Measurements from ENCODE around the gene TMEM147.

TMEM147 gene

GRCh38 chr19:35569281-35569781 is 23.9 kb downstream of the TMEM147 start:
- Histone ChIP-seq H2AFZ (ENCODE audit: low read depth, low read length, severe bottlenecking) (no peak overlapping the region), H3K9me3 (ENCODE audit: insufficient read depth, low read length) (no peaks in the 10 kb centered on the region), H3K9ac (ENCODE audit: low read length) (no peak overlapping the region), H3K9me2 (replicated peaks; ENCODE audit: insufficient read depth, low read length) (no peaks in the 10 kb centered on the region), H3F3A (ENCODE audit: insufficient read depth) (no peaks in the 10 kb centered on the region), H3K79me2 (ENCODE audit: insufficient read depth, low read length) (no peaks in the 10 kb centered on the region), H3K4me3 (ENCODE audit: insufficient read depth, low read length, poor library complexity, severe bottlenecking) (no peak overlapping the region), H3K36me3 (ENCODE audit: low read length) (no peaks in the 10 kb centered on the region), H3K27me3 (ENCODE audit: low read length) (no peaks in the 10 kb centered on the region), H3K4me2 (ENCODE audit: low read depth, low read length, poor library complexity, severe bottlenecking) (no peak overlapping the region), H3K27ac (ENCODE audit: low read depth, low read length) (no peak overlapping the region), H4K20me1 (ENCODE audit: low read depth, low read length) (no peaks in the 10 kb centered on the region)
- TF ChIP-seq, protein P1, sequence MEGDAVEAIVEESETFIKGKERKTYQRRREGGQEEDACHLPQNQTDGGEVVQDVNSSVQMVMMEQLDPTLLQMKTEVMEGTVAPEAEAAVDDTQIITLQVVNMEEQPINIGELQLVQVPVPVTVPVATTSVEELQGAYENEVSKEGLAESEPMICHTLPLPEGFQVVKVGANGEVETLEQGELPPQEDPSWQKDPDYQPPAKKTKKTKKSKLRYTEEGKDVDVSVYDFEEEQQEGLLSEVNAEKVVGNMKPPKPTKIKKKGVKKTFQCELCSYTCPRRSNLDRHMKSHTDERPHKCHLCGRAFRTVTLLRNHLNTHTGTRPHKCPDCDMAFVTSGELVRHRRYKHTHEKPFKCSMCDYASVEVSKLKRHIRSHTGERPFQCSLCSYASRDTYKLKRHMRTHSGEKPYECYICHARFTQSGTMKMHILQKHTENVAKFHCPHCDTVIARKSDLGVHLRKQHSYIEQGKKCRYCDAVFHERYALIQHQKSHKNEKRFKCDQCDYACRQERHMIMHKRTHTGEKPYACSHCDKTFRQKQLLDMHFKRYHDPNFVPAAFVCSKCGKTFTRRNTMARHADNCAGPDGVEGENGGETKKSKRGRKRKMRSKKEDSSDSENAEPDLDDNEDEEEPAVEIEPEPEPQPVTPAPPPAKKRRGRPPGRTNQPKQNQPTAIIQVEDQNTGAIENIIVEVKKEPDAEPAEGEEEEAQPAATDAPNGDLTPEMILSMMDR (IDR thresholded peaks at IDR 0.05; ENCODE audit: insufficient read depth, low read length, poor library complexity, severe bottlenecking), result no peak
- TF ChIP-seq EZH2phosphoT487 (conservative IDR thresholded peaks at IDR 0.05; ENCODE audit: low read length), result no peak

DNA sequence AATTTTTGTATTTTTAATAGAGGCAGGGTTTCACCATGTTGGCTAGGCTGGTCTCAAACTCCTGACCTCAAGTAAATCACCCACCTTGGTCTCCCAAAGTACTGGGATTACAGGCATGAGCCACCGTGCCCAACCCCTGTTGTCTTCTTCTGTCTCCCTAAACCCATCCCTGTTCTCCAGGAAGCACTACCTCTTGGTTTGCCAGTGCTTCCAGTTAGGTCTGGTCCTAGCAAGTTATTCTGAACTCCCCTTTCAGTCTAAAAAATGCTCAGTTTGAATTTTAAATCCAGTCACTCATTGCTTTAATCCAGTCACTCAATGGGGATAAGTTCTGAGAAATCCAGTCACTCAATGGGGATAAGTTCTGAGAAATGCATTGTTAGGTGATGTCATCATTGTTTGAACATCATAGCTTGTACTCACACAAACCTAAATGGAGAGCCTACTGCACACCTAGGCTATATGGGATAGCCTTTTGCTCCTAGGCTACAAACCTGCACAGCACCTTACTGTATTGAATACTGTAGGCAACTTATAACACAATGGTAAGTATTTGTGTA is 26.1 kb downstream of the TMEM147 start:
- peaks cover 8% of the 10 kb centered on the region; the same call in 1 of the 2 replicates for H3K9me3 ChIP-seq (ENCODE audit: insufficient read depth, low read length)
- no peak overlapping the region for H3K27ac ChIP-seq (ENCODE audit: low read depth, low read length)
- H3K9me2 ChIP-seq (replicated peaks; ENCODE audit: insufficient read depth, low read length), result no peaks in the 10 kb centered on the region
- H2AFZ ChIP-seq (ENCODE audit: low read depth, low read length, severe bottlenecking), result no peak overlapping the region
- no peaks in the 10 kb centered on the region for H3K79me2 ChIP-seq (ENCODE audit: insufficient read depth, low read length)
- no peaks in the 10 kb centered on the region for H4K20me1 ChIP-seq (ENCODE audit: low read depth, low read length)
- H3K4me3 ChIP-seq (ENCODE audit: insufficient read depth, low read length, poor library complexity, severe bottlenecking), result no peak overlapping the region
- H3F3A ChIP-seq (ENCODE audit: insufficient read depth), result no peaks in the 10 kb centered on the region
- TF ChIP-seq EZH2phosphoT487 (conservative IDR thresholded peaks at IDR 0.05; ENCODE audit: low read length), result no peak
- TF ChIP-seq, protein P1 (IDR thresholded peaks at IDR 0.05; ENCODE audit: insufficient read depth, low read length, poor library complexity, severe bottlenecking), result no peak
- H3K4me2 ChIP-seq (ENCODE audit: low read depth, low read length, poor library complexity, severe bottlenecking), result no peak overlapping the region
- no peak overlapping the region for H3K9ac ChIP-seq (ENCODE audit: low read length)
- no peaks in the 10 kb centered on the region for H3K36me3 ChIP-seq (ENCODE audit: low read length)
- H3K27me3 ChIP-seq (ENCODE audit: low read length), result no peaks in the 10 kb centered on the region

GRCh38 chr19:35577918-35578317 is 32.5 kb downstream of the TMEM147 start:
- no peak overlapping the region for H3K4me2 ChIP-seq (ENCODE audit: low read depth, low read length, poor library complexity, severe bottlenecking)
- no peak overlapping the region for H3K4me3 ChIP-seq (ENCODE audit: insufficient read depth, low read length, poor library complexity, severe bottlenecking)
- no peaks in the 10 kb centered on the region for H4K20me1 ChIP-seq (ENCODE audit: low read depth, low read length)
- H3K9ac ChIP-seq (ENCODE audit: low read length), result no peak overlapping the region
- no peaks in the 10 kb centered on the region for H3K9me2 ChIP-seq (replicated peaks; ENCODE audit: insufficient read depth, low read length)
- no peaks in the 10 kb centered on the region for H3K27me3 ChIP-seq (ENCODE audit: low read length)
- H3K27ac ChIP-seq (ENCODE audit: low read depth, low read length), result no peak overlapping the region
- no peaks in the 10 kb centered on the region for H3F3A ChIP-seq (ENCODE audit: insufficient read depth)
- no peak overlapping the region for H2AFZ ChIP-seq (ENCODE audit: low read depth, low read length, severe bottlenecking)
- no peaks in the 10 kb centered on the region for H3K79me2 ChIP-seq (ENCODE audit: insufficient read depth, low read length)
- no peaks in the 10 kb centered on the region for H3K36me3 ChIP-seq (ENCODE audit: low read length)
- H3K9me3 ChIP-seq (ENCODE audit: insufficient read depth, low read length), result peaks cover 12% of the 10 kb centered on the region; the same call in 1 of the 2 replicates
- no peak for TF ChIP-seq EZH2phosphoT487 (conservative IDR thresholded peaks at IDR 0.05; ENCODE audit: low read length)
- TF ChIP-seq, protein P1 (IDR thresholded peaks at IDR 0.05; ENCODE audit: insufficient read depth, low read length, poor library complexity, severe bottlenecking), result no peak
